Measurements from ENCODE around the gene SNAP25.

DNA sequence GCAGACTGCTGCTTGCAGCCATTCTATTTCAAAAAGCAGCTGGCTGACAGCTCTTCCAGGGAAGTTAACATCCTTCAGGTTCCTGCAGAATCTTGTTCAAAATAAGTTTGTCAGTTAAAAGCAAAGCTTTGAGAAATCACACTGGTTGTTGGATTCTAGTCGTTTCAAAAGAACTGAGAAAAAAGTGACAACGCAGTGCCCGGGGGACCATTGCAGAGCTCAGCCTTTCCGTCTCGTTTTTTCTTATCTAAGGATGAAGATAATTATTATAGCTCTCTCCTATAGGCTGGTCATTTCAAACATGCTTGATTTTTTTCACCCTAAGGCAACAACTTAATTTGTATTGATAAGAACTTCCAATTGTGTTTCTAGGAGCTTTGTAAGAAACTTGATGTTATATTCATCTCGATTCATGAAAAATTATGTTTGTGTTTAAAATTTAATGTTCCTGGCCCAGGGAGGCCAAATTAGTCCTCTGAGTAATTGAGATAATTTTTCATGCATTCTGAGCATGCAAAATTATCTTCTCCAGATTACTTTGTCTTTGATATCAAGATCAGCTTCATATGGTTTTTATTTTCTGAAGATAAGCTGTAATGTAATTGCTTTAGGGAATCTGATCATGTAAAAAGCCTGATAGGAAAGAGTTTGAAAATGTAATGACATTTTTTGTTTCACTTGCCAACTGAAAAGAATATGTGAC, 58.4 kb downstream of the SNAP25 start:
- no peak for TF ChIP-seq CTCF (IDR thresholded peaks at IDR 0.05)
- TF ChIP-seq POLR2A (IDR thresholded peaks at IDR 0.05) = no peak
